HEK293T (cell line): ENCODE measurements around the gene TES.

Experiments used
- CTCF ChIA-PET: fragments of 350-600 bp; formaldehyde crosslinking; extraction: SDS; loops from one replicate; lab custom pipeline; 2021; ENCODE audit warnings: antibody characterized with exemption, inconsistent platforms; lab: Yijun Ruan, JAX
- POLR2A ChIA-PET: fragments of 350-600 bp; formaldehyde crosslinking; extraction: SDS; loops from one replicate; lab custom pipeline; 2020; ENCODE audit warnings: antibody characterized with exemption, inconsistent platforms; lab: Yijun Ruan, JAX
- DNase-seq: peaks from one replicate; pipeline ENCODE4 v3.0.0; 2012; ENCODE audit warnings: mixed read lengths; ENCODE audit errors: extremely low spot score
- ARNT ChIP-seq: fragments of 450-650 bp; IDR thresholded peaks from 2 replicates; pipeline ENCODE4 v1.6.1; 2017; ENCODE audit warnings: mild to moderate bottlenecking
- BHLHE40 ChIP-seq: fragments of 450-650 bp; IDR thresholded peaks from 2 replicates; pipeline ENCODE4 v1.6.1; 2016; ENCODE audit warnings: mild to moderate bottlenecking, moderate library complexity, borderline replicate concordance
- CTBP1 ChIP-seq: fragments of 450-650 bp; IDR thresholded peaks from 2 replicates; pipeline ENCODE4 v1.6.1; 2016; ENCODE audit warnings: borderline replicate concordance
- ELF4 ChIP-seq: fragments of 450-650 bp; IDR thresholded peaks from 2 replicates; pipeline ENCODE4 v1.6.1; 2017; ENCODE audit warnings: antibody characterized with exemption
- FOXA1 ChIP-seq: fragments of 450-650 bp; IDR thresholded peaks from 2 replicates; pipeline ENCODE4 v1.6.1; 2016; ENCODE audit warnings: mild to moderate bottlenecking
- FOXK2 ChIP-seq: fragments of 450-650 bp; IDR thresholded peaks from 2 replicates; pipeline ENCODE4 v1.6.1; 2016; ENCODE audit warnings: mild to moderate bottlenecking
- FOXM1 ChIP-seq: fragments of 450-650 bp; IDR thresholded peaks from 2 replicates; pipeline ENCODE4 v1.6.1; 2017; ENCODE audit warnings: mild to moderate bottlenecking, borderline replicate concordance
- HDGF ChIP-seq: fragments of 450-650 bp; IDR thresholded peaks from 2 replicates; pipeline ENCODE4 v1.6.1; 2017; ENCODE audit warnings: antibody characterized with exemption, borderline replicate concordance
- L3MBTL2 ChIP-seq: fragments of 450-650 bp; conservative IDR thresholded peaks from 2 replicates; pipeline ENCODE4 v1.6.1; 2016; ENCODE audit warnings: mild to moderate bottlenecking
- LEF1 ChIP-seq: fragments of 450-650 bp; IDR thresholded peaks from 2 replicates; pipeline ENCODE4 v1.6.1; 2017; ENCODE audit warnings: mild to moderate bottlenecking, borderline replicate concordance
- NFRKB ChIP-seq: fragments of 450-650 bp; IDR thresholded peaks from 2 replicates; pipeline ENCODE4 v1.6.1; 2016; ENCODE audit warnings: mild to moderate bottlenecking, moderate library complexity
- PKNOX1 ChIP-seq: fragments of 450-650 bp; IDR thresholded peaks from 2 replicates; pipeline ENCODE4 v1.6.1; 2016
- SP1 ChIP-seq: fragments of 450-650 bp; IDR thresholded peaks from 2 replicates; pipeline ENCODE4 v1.6.1; 2017
- TARDBP ChIP-seq: fragments of 450-650 bp; IDR thresholded peaks from 2 replicates; pipeline ENCODE4 v1.6.1; 2016
- ZNF384 ChIP-seq: fragments of 450-650 bp; IDR thresholded peaks from 2 replicates; pipeline ENCODE4 v1.6.1; 2016

Gene TES

GRCh38 chr7:116306409-116307048 lies 96.2 kb downstream of the TES start:
- no peak for DNase-seq
- ChIA-PET CTCF (no interaction called here), POLR2A (no interaction called here)

DNA sequence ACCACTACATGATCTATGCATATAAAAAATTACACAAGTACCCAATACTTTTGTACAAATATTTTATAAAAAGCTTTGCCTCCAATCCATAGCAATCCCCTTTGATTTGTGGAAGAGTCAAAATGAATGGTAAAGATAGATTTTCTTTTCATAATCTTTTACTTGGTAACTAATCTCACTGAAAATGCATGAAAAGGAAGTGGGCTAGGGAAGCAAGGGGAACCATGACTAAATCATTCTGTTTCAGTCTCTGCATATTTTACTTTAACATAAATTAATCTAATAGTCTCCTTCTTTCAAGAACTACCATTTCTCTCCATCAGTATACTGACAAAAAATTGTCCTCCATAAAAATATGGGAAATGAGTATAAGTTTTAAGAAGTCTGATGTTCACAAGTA lies 96.9 kb downstream of the TES start:
- ChIA-PET CTCF (no interaction called here), POLR2A (no interaction called here)
- TF ChIP-seq HDGF (no peak), SP1 (no peak), FOXA1 (no peak), LEF1 (no peak), PKNOX1 (no peak), ZNF384 (no peak), FOXM1 (no peak), BHLHE40 (no peak), L3MBTL2 (no peak), FOXK2 (no peak), TARDBP (no peak), ARNT (no peak), NFRKB (no peak), CTBP1 (no peak), ELF4 (no peak)
- DNase-seq: no peak

More at GRCh38 chr7:116306409-116307048, 96.2 kb downstream of the TES start:
- TF ChIP-seq TARDBP (no peak), FOXM1 (no peak), FOXA1 (no peak), NFRKB (no peak), L3MBTL2 (no peak), FOXK2 (no peak), LEF1 (no peak), SP1 (no peak), BHLHE40 (no peak), CTBP1 (no peak)
